Lung (tissue), 12 donors: Measurements from ENCODE around the gene TMEM229A. TPM values are rescaled to one million over a fixed set of nuclear protein-coding genes. Genes with fewer than 3 reads are reported as not detected.

Experiments
- ATAC-seq: fragments of 200-7000 bp; cut with Tn5 transposase; one replicate; pipeline ENCODE4 v1.9.1; 2020; ENCODE audit warnings: moderate number of reproducible peaks; ENCODE audit not compliant: insufficient read depth, low FRiP score
- DNase-seq, 3 donors: peaks; one replicate each; pipeline ENCODE4 v3.0.0-alpha.2; 2013 to 2017
- H3K27ac ChIP-seq, 2 donors: one replicate each; pipeline ENCODE4 v1.5.1; 2013; ENCODE audit warnings: mild to moderate bottlenecking in 2 of 2, moderate library complexity in 2 of 2, control low read depth in 1 of 2, inconsistent platforms in 1 of 2, low read depth in 1 of 2, low read length in 1 of 2
- H3K27me3 ChIP-seq, 3 donors: one replicate each; pipeline ENCODE4 v1.5.1; 2013; ENCODE audit warnings: low read length in 2 of 3; ENCODE audit not compliant: control insufficient read depth in 3 of 3, insufficient read depth in 3 of 3
- H3K36me3 ChIP-seq, 4 donors: one replicate each; pipeline ENCODE4 v1.5.1; 2013; ENCODE audit warnings: low read length in 4 of 4, mild to moderate bottlenecking in 1 of 4, moderate library complexity in 1 of 4; ENCODE audit not compliant: control insufficient read depth in 4 of 4, insufficient read depth in 4 of 4
- H3K4me1 ChIP-seq, 5 donors: one replicate each; pipeline ENCODE4 v1.5.1; 2013; ENCODE audit warnings: low read length in 5 of 5, mild to moderate bottlenecking in 2 of 5, moderate library complexity in 1 of 5; ENCODE audit not compliant: control insufficient read depth in 5 of 5, insufficient read depth in 5 of 5
- H3K4me3 ChIP-seq: one replicate; pipeline ENCODE4 v1.5.1; 2013; ENCODE audit warnings: mild to moderate bottlenecking, control low read depth, moderate library complexity
- H3K9ac ChIP-seq, 2 donors: one replicate each; pipeline ENCODE4 v1.5.1; 2013; ENCODE audit warnings: low read length in 2 of 2, control low read depth in 1 of 2; ENCODE audit not compliant: insufficient read depth in 1 of 2
- H3K9me3 ChIP-seq, 4 donors: one replicate each; pipeline ENCODE4 v1.5.1; 2013; ENCODE audit warnings: low read length in 3 of 4, mild to moderate bottlenecking in 1 of 4, moderate library complexity in 1 of 4; ENCODE audit not compliant: control insufficient read depth in 4 of 4, insufficient read depth in 3 of 4
- WGBS, 2 donors: extraction: QIAGEN DNeasy Blood & Tissue Kit; methylation state at CpG; one replicate each; pipeline ENCODE4 v1.1.7; 2013; 5-methylcytosine and 5-hydroxymethylcytosine counted together
- polyA plus RNA-seq, 2 donors: library from polyadenylated mRNA; stranded (reverse); fragments of 200-250 nt; gene quantifications; one replicate each; pipeline ENCODE4 v1.2.1, GENCODE V29; 2013
- total RNA-seq, 2 donors: library from RNA; depleted of rRNA in 1 of 2; stranded (reverse); fragments of >200 nt in 1 of 2; gene quantifications; one replicate each; pipeline ENCODE4 v1.2.1, GENCODE V29; 2014 to 2021
- TF ChIP-seq, protein P1 (sequence below): IDR thresholded peaks from 2 replicates; pipeline ENCODE4 v1.5.1; 2012; ENCODE audit warnings: mild to moderate bottlenecking; ENCODE audit errors: control extremely low read depth, extremely low read depth
- donor health status: control.
- donor health status: control.
- donor health status: Bipolar disorder and iron deficiency.
- donor health status: healthy.
- donor health status: DM: yes; HTN: yes; CAD: no.

TMEM229A gene
- total and polyA plus RNA-seq, 4 donors: 0.34 TPM; not detected in 3

DNA sequence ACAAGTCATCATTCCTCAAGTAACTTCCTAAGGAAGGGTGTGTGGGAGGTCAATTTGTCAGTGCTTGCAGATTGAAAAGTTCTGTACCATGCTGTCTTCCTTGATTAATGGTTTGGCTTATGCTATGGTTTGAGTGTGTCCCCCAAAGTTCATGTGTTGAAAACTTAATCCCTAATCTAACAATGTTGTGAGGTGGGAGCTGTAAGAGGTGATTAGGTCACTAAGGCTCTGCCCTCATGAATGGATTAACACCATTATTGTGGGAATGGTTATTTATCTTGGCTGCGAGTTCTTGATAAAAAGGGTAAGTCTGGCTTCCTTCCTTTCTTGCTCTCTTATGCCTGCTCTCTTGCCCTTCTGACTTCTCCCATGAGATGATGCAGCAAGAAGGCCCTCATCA, 29.3 kb upstream of the TMEM229A start:
- ATAC-seq (no peak), DNase-seq (no peak)
- Histone ChIP-seq H3K4me3 (no peak overlapping the region), H3K36me3 (no peaks in the 10 kb centered on the region), H3K27ac (no peak overlapping the region), H3K9me3 (peaks cover 0 to 2% (median 0%) of the 10 kb centered on the region in 4 donors), H3K4me1 (peaks cover 0 to 4% (median 0%) of the 10 kb centered on the region in 5 donors), H3K27me3 (no peaks in the 10 kb centered on the region), H3K9ac (no peak overlapping the region)
- TF ChIP-seq, protein P1, sequence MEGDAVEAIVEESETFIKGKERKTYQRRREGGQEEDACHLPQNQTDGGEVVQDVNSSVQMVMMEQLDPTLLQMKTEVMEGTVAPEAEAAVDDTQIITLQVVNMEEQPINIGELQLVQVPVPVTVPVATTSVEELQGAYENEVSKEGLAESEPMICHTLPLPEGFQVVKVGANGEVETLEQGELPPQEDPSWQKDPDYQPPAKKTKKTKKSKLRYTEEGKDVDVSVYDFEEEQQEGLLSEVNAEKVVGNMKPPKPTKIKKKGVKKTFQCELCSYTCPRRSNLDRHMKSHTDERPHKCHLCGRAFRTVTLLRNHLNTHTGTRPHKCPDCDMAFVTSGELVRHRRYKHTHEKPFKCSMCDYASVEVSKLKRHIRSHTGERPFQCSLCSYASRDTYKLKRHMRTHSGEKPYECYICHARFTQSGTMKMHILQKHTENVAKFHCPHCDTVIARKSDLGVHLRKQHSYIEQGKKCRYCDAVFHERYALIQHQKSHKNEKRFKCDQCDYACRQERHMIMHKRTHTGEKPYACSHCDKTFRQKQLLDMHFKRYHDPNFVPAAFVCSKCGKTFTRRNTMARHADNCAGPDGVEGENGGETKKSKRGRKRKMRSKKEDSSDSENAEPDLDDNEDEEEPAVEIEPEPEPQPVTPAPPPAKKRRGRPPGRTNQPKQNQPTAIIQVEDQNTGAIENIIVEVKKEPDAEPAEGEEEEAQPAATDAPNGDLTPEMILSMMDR: no peak
- 43 to 49% methylated on average over 1 of the region's 1 CpG for WGBS, 2 donors

DNA sequence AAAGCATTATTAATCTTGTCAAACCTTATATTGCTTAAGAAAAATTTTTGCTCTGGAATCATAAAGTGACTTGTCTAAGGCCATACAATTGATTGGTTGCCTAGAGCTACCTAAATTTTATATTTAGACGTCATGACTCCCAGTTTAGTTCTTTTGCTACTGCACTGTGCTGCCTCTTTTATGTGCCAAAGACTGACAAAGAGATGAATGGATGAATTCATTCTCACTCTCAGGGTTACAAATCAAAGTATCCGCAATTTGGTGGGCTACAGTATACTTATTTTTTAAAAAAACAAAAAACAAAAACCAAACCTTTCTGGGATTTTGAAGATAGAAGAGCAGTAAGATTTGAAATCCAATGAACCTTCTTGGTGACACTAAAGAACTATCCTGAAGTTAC, 27.7 kb upstream of the TMEM229A start:
- TF ChIP-seq, protein P1: no peak
- Histone ChIP-seq H3K9me3 (peaks cover 0 to 2% (median 0%) of the 10 kb centered on the region in 4 donors), H3K36me3 (no peaks in the 10 kb centered on the region), H3K4me3 (no peak overlapping the region), H3K9ac (no peak overlapping the region), H3K27ac (no peak overlapping the region), H3K4me1 (peaks cover 0 to 4% (median 0%) of the 10 kb centered on the region in 5 donors), H3K27me3 (no peaks in the 10 kb centered on the region)
- ATAC-seq (no peak), DNase-seq (no peak)
- WGBS, 2 donors: 88 to 91% methylated on average over 2 of the region's 2 CpGs

DNA sequence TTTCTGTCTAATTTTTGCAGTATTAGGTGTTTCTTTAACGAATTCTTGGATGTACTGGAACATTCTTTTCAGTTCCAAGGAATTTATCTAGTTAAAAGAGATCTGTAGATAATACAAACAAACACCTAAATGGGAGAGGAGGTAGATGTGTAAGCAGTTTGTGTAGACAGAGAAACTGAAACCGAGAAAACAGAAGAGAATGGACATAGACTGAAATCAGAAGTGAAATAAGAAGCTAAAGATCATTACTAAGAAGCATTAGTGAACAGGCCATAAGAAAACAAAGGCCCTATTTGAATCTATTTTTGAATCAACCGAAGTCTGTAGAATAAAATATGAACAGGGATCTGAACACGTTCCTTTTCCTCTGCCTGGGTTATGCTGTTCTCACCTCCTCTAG, 26.5 kb upstream of the TMEM229A start:
- no peak for DNase-seq
- TF ChIP-seq, protein P1: no peak
- Histone ChIP-seq H3K9me3 (no peaks in the 10 kb centered on the region), H3K36me3 (no peaks in the 10 kb centered on the region), H3K4me3 (no peak overlapping the region), H3K4me1 (peaks cover 0 to 4% (median 0%) of the 10 kb centered on the region in 5 donors), H3K9ac (no peak overlapping the region), H3K27ac (no peak overlapping the region), H3K27me3 (no peaks in the 10 kb centered on the region)
- 58 to 61% methylated on average over 4 of the region's 4 CpGs for WGBS, 2 donors
- ATAC-seq: no peak

DNA sequence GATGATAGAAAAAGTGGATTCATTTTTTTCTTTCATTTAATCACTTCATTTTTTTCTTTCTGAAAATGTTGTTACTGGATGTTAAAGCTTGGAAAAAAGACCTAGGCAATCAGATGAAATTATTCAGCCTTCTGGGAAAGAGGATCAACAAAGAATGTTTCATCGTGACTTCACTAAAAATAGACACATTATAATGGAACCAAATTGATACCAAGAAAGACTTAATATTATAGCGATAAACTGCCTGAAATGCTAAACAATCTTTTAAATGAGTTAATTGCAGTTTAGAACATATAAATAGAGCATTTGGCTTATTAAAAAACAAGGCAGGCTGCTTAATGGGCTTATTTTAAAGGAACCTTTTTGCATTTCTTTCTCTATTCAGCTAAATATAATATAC, 25.6 kb upstream of the TMEM229A start:
- Histone ChIP-seq H3K9me3 (no peaks in the 10 kb centered on the region), H3K27me3 (no peaks in the 10 kb centered on the region), H3K4me3 (no peak overlapping the region), H3K9ac (no peak overlapping the region), H3K4me1 (peaks cover 0 to under 1% (median 0%) of the 10 kb centered on the region in 5 donors), H3K27ac (no peak overlapping the region), H3K36me3 (no peaks in the 10 kb centered on the region)
- DNase-seq (no peak), ATAC-seq (no peak)
- TF ChIP-seq, protein P1: no peak
- WGBS, 2 donors: 87 to 93% methylated on average over 2 of the region's 2 CpGs
